ENCODE data around the gene E2F2.

E2F2 gene

DNA sequence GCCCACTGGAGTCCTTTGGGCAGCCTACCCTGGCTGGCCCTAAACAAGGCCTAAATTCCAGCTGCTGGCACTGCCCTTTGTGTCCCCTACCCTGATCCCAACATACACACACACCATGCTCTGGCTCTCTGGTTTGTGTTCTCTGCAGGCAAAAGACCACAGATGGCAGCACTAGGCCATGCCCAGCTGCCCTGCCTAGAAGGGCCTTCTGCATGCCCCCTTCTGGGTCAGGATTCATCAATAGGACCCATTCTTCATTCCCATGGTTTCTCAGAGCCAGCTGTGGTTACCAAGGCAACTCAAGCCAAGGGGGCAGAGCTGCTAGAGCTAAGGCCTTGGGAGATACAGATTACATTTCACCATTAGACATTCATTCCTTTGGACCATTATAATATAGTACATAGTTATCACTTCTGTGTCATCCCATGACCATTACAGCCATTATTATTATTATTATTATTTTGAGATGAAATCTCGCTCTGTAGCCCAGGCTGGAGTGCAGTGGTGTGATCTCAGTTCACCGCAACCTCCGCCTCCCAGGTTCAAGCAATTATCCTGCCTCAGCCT lies 64.5 kb downstream of the E2F2 start:
- no peaks in the 10 kb centered on the region for H3K27me3 ChIP-seq (ENCODE audit: control insufficient read depth in 5 of 5, insufficient read depth in 4 of 5, low read length in 5 of 5)

DNA sequence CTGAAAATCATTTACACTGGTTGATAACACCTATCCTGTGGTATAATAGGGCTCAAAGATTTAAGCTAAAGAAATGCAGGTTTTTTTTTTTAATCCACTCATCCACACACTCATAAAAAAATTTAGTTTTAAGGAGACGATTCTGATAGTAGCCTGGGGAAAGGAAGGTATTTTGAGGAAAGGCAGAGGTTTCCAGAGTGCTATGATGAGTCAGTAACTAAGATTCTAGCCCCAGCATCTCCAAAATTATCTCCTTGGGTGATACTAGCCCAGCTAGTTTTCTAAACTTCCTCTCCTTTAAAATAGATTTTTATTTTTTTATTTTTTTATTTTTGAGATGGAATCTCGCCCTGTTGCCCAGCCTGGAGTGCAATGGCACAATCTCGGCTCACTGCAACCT lies 67.7 kb downstream of the E2F2 start:
- Histone ChIP-seq H3K9ac (ENCODE audit: low read length in 5 of 5) (no peak overlapping the region), H3K4me3 (ENCODE audit: low read depth in 1 of 5, low read length in 5 of 5) (no peak overlapping the region), H3K9me3 (ENCODE audit: control insufficient read depth in 5 of 5, low read length in 5 of 5) (no peaks in the 10 kb centered on the region), H3K36me3 (ENCODE audit: control insufficient read depth in 5 of 5, insufficient read depth in 5 of 5, low read length in 5 of 5) (no peaks in the 10 kb centered on the region), H3K27ac (ENCODE audit: low read depth, low read length) (no peak overlapping the region), H3K4me1 (ENCODE audit: control insufficient read depth in 5 of 5, insufficient read depth in 5 of 5, low read length in 5 of 5) (no peaks in the 10 kb centered on the region), H3K27me3 (ENCODE audit: control insufficient read depth in 5 of 5, insufficient read depth in 4 of 5, low read length in 5 of 5) (no peaks in the 10 kb centered on the region)

More for the DNA sequence above, 64.5 kb downstream of the E2F2 start:
- Histone ChIP-seq H3K9ac (ENCODE audit: low read length in 5 of 5) (no peak overlapping the region), H3K4me3 (ENCODE audit: low read depth in 1 of 5, low read length in 5 of 5) (no peak overlapping the region), H3K36me3 (ENCODE audit: control insufficient read depth in 5 of 5, insufficient read depth in 5 of 5, low read length in 5 of 5) (no peaks in the 10 kb centered on the region), H3K4me1 (ENCODE audit: control insufficient read depth in 5 of 5, insufficient read depth in 5 of 5, low read length in 5 of 5) (peaks cover 5 to 23% (median 17%) of the 10 kb centered on the region in 5 donors), H3K27ac (ENCODE audit: low read depth, low read length) (no peak overlapping the region), H3K9me3 (ENCODE audit: control insufficient read depth in 5 of 5, low read length in 5 of 5) (no peaks in the 10 kb centered on the region)

GRCh38 chr1:23462766-23463165 lies 68.3 kb downstream of the E2F2 start:
- peaks cover 0 to under 1% (median 0%) of the 10 kb centered on the region in 5 donors for H3K4me1 ChIP-seq (ENCODE audit: control insufficient read depth in 5 of 5, insufficient read depth in 5 of 5, low read length in 5 of 5)
- no peaks in the 10 kb centered on the region for H3K9me3 ChIP-seq (ENCODE audit: control insufficient read depth in 5 of 5, low read length in 5 of 5)
- H3K27me3 ChIP-seq (ENCODE audit: control insufficient read depth in 5 of 5, insufficient read depth in 4 of 5, low read length in 5 of 5): no peaks in the 10 kb centered on the region
- H3K4me3 ChIP-seq (ENCODE audit: low read depth in 1 of 5, low read length in 5 of 5): no peak overlapping the region
- no peak overlapping the region for H3K9ac ChIP-seq (ENCODE audit: low read length in 5 of 5)
- H3K36me3 ChIP-seq (ENCODE audit: control insufficient read depth in 5 of 5, insufficient read depth in 5 of 5, low read length in 5 of 5): no peaks in the 10 kb centered on the region
- H3K27ac ChIP-seq (ENCODE audit: low read depth, low read length): no peak overlapping the region

- Histone ChIP-seq H3K36me3 (ENCODE audit: control insufficient read depth in 5 of 5, insufficient read depth in 5 of 5, low read length in 5 of 5) (no peaks in the 10 kb centered on the region), H3K4me1 (ENCODE audit: control insufficient read depth in 5 of 5, insufficient read depth in 5 of 5, low read length in 5 of 5) (peaks cover 7 to 17% (median 11%) of the 10 kb centered on the region in 5 donors), H3K4me3 (ENCODE audit: low read depth in 1 of 5, low read length in 5 of 5) (no peak overlapping the region), H3K9me3 (ENCODE audit: control insufficient read depth in 5 of 5, low read length in 5 of 5) (no peaks in the 10 kb centered on the region), H3K27me3 (ENCODE audit: control insufficient read depth in 5 of 5, insufficient read depth in 4 of 5, low read length in 5 of 5) (no peaks in the 10 kb centered on the region), H3K9ac (ENCODE audit: low read length in 5 of 5) (no peak overlapping the region), H3K27ac (ENCODE audit: low read depth, low read length) (no peak overlapping the region)
These were observed 70.0 kb downstream of the E2F2 start for GRCh38 chr1:23461050-23461449.

GRCh38 chr1:23460519-23460918 lies 70.5 kb downstream of the E2F2 start:
- H3K9ac ChIP-seq (ENCODE audit: low read length in 5 of 5): no peak overlapping the region
- no peak overlapping the region for H3K4me3 ChIP-seq (ENCODE audit: low read depth in 1 of 5, low read length in 5 of 5)
- H3K36me3 ChIP-seq (ENCODE audit: control insufficient read depth in 5 of 5, insufficient read depth in 5 of 5, low read length in 5 of 5): peaks cover 0 to 4% (median 0%) of the 10 kb centered on the region in 5 donors
- no peaks in the 10 kb centered on the region for H3K27me3 ChIP-seq (ENCODE audit: control insufficient read depth in 5 of 5, insufficient read depth in 4 of 5, low read length in 5 of 5)
- no peaks in the 10 kb centered on the region for H3K9me3 ChIP-seq (ENCODE audit: control insufficient read depth in 5 of 5, low read length in 5 of 5)
- H3K27ac ChIP-seq (ENCODE audit: low read depth, low read length): no peak overlapping the region
- peaks cover 7 to 17% (median 11%) of the 10 kb centered on the region in 5 donors for H3K4me1 ChIP-seq (ENCODE audit: control insufficient read depth in 5 of 5, insufficient read depth in 5 of 5, low read length in 5 of 5)

DNA sequence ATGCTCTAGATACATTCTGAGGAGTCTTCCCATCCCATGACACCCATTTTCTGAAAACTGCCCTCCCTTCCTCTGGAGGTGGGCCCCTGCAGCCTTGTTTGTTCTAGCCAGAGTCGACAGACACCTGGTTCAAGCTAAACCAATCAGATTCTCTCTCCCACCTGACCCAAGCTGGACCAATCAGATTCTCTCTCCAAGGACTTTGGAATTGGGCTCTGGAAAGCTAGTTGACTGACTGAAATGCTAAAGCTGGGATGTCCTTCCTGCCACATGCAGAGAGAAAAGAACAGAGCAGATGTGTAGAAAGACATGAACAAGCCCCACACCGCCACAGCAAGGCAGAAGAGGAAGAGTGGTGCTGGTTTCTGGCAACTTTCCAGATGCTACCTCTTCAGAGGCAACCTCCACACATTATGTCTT lies 71.7 kb downstream of the E2F2 start:
- H3K27me3 ChIP-seq (ENCODE audit: control insufficient read depth in 5 of 5, insufficient read depth in 4 of 5, low read length in 5 of 5): no peaks in the 10 kb centered on the region
- H3K4me3 ChIP-seq (ENCODE audit: low read depth in 1 of 5, low read length in 5 of 5): no peak overlapping the region
- peaks cover 7 to 17% (median 11%) of the 10 kb centered on the region in 5 donors for H3K4me1 ChIP-seq (ENCODE audit: control insufficient read depth in 5 of 5, insufficient read depth in 5 of 5, low read length in 5 of 5)
- H3K9me3 ChIP-seq (ENCODE audit: control insufficient read depth in 5 of 5, low read length in 5 of 5): no peaks in the 10 kb centered on the region
- peaks cover 0 to 11% (median 6%) of the 10 kb centered on the region in 5 donors for H3K36me3 ChIP-seq (ENCODE audit: control insufficient read depth in 5 of 5, insufficient read depth in 5 of 5, low read length in 5 of 5)
- H3K9ac ChIP-seq (ENCODE audit: low read length in 5 of 5): no peak overlapping the region
- H3K27ac ChIP-seq (ENCODE audit: low read depth, low read length): no peak overlapping the region
